Testis (tissue), 3 donors: Measurements from ENCODE around the gene SPRYD4. TPM values are rescaled to one million over a fixed set of nuclear protein-coding genes. Genes with fewer than 3 reads are reported as not detected.
"Not testable (repeated sequence)": the region's sequence is repeated elsewhere in the genome, so short reads cannot be mapped to it uniquely, and the experiment has no call there.

Experiments
- DNase-seq: peaks from one replicate; pipeline ENCODE4 v3.0.0-alpha.2; 2019
- H3K27ac ChIP-seq, 2 donors: fragments of 200-600 bp; sonication (generic); one replicate each; pipeline ENCODE4 v1.5.1; 2019
- H3K27me3 ChIP-seq: fragments of 200-600 bp; sonication (generic); one replicate; pipeline ENCODE4 v1.5.1; 2019
- H3K36me3 ChIP-seq: fragments of 200-600 bp; sonication (generic); one replicate; pipeline ENCODE4 v1.5.1; 2017; ENCODE audit warnings: low read depth; ENCODE audit errors: missing control alignments
- H3K4me1 ChIP-seq: fragments of 200-600 bp; sonication (generic); one replicate; pipeline ENCODE4 v1.5.1; 2019
- H3K4me3 ChIP-seq, 2 donors: fragments of 200-600 bp; sonication (generic); one replicate each; pipeline ENCODE4 v1.5.1; 2017 to 2019
- H3K9me3 ChIP-seq: fragments of 200-600 bp; sonication (generic); one replicate; pipeline ENCODE4 v1.5.1; 2017
- POLR2A ChIP-seq: fragments of 450-650 bp; IDR thresholded peaks from one replicate; pipeline ENCODE4 v1.6.1; 2017; ENCODE audit warnings: antibody characterized with exemption, mild to moderate bottlenecking, moderate library complexity
- WGBS, 2 donors: methylation state at CpG; one replicate each; pipeline ENCODE4 v1.1.5; 2018; 5-methylcytosine and 5-hydroxymethylcytosine counted together
- intact Hi-C: fragments of 100-400 bp; cut with DNase I; formaldehyde crosslinking; loops from one replicate; pipeline ENCODE4 v1.15.1; 2023; ENCODE audit warnings: low total_unique reads
- polyA plus RNA-seq: library from polyadenylated mRNA; stranded (reverse); fragments of 350-450 nt; fragmentation: Illumina TruSeq; extraction: RNeasy Lipid Tissue Mini Kit (QIAGEN cat#74804); gene quantifications from one replicate; pipeline ENCODE4 v1.2.3, GENCODE V29; 2014; ENCODE audit warnings: low read depth, low replicate concordance; ENCODE audit not compliant: insufficient read depth
- total RNA-seq, 2 donors: library from RNA; depleted of rRNA; stranded (reverse); fragments of >200 nt; gene quantifications; one replicate each; pipeline ENCODE4 v1.2.3, GENCODE V29; 2016
- TF ChIP-seq, protein P1 (sequence below), 3 experiments: fragments of 450-650 bp in 2 of 3; fragments of 200-600 bp in 1 of 3; sonication (generic) in 1 of 3; IDR thresholded peaks; one replicate each; pipeline ENCODE4 v1.5.1; 2016 to 2019; ENCODE audit warnings: antibody characterized with exemption in 3 of 3, mild to moderate bottlenecking in 2 of 3, moderate library complexity in 1 of 3

The SPRYD4 gene
- total and polyA plus RNA-seq, 3 donors from 2014 or later = 2.6 to 6.9 (median 6.8) TPM

DNA sequence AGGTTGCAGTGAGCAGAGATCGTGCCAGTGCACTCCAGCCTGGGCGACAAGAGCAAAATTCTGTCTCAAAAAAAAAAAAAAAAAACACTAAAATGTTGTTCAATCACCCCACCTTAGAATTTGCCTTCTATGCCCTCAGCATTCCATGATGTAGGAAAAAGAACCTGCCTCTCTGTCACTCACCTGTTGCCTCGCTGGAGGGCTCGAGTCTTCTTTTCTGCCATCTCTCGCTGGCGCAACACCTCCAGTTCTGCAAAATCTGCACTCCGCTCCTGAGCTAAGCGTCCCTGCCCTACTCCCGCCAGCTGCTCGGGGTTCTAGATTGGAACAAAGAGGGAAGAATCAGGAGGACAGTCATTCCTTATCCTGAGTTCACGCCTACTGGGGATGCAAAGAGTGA, 37.1 kb upstream of the SPRYD4 start:
- DNase-seq = no peak
- Histone ChIP-seq H3K36me3 (no peaks in the 10 kb centered on the region), H3K9me3 (no peaks in the 10 kb centered on the region), H3K4me3 (no peak overlapping the region), H3K27ac (no peak overlapping the region), H3K27me3 (no peaks in the 10 kb centered on the region), H3K4me1 (no peaks in the 10 kb centered on the region)
- TF ChIP-seq, protein P1, sequence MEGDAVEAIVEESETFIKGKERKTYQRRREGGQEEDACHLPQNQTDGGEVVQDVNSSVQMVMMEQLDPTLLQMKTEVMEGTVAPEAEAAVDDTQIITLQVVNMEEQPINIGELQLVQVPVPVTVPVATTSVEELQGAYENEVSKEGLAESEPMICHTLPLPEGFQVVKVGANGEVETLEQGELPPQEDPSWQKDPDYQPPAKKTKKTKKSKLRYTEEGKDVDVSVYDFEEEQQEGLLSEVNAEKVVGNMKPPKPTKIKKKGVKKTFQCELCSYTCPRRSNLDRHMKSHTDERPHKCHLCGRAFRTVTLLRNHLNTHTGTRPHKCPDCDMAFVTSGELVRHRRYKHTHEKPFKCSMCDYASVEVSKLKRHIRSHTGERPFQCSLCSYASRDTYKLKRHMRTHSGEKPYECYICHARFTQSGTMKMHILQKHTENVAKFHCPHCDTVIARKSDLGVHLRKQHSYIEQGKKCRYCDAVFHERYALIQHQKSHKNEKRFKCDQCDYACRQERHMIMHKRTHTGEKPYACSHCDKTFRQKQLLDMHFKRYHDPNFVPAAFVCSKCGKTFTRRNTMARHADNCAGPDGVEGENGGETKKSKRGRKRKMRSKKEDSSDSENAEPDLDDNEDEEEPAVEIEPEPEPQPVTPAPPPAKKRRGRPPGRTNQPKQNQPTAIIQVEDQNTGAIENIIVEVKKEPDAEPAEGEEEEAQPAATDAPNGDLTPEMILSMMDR (IDR thresholded peaks at IDR 0.05) = no peak
- TF ChIP-seq POLR2A = no peak
- intact Hi-C loops = no loop called here
- WGBS, 2 donors = 94 to 97% methylated on average over 11 of the region's 11 CpGs

DNA sequence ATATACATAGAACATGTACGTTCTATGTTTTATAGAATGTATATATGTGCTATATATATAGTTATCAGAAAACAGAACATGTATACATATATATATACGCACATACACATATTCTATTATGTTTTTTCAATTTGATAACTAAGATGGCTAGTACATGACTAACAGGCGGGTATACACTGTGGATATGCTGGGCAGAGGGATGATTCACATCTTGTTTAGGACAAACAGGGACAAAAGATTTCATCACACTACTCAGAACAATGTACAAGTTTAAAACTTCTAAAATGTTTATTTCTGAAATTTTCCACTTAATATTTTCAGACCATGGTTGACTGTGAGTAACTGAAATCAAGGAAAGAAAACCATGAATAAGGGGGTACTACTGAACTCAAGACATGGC, 36.5 kb upstream of the SPRYD4 start:
- Histone ChIP-seq H3K4me3 (no peak overlapping the region), H3K27ac (no peak overlapping the region), H3K4me1 (no peaks in the 10 kb centered on the region), H3K27me3 (no peaks in the 10 kb centered on the region), H3K36me3 (no peaks in the 10 kb centered on the region), H3K9me3 (no peaks in the 10 kb centered on the region)
- intact Hi-C loops = no loop called here
- 90 to 99% methylated on average over 3 of the region's 3 CpGs for WGBS, 2 donors
- TF ChIP-seq, protein P1 (IDR thresholded peaks at IDR 0.05) = no peak
- TF ChIP-seq POLR2A = no peak
- no peak for DNase-seq

DNA sequence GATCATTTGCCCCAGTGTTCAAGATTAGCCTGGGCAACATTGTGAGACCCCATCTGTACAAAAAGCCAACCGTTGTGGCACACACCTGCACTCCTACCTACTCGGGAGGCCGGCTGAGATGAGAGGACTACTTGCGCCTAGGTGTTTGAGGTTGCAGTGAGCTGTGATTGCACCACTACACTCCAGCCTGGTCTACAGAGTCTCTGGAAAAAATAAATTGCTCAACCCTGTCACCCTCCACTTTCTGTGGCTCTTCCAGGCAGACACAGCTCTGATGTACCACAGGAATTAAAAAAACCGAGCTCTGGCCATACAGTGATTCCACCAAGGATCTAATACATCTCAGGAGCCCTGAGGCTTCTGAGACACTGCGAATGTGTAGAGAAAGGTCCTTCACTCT, 33.5 kb upstream of the SPRYD4 start:
- intact Hi-C loops = no loop called here
- DNase-seq = no peak
- Histone ChIP-seq H3K9me3 (no peaks in the 10 kb centered on the region), H3K27ac (no peak overlapping the region), H3K4me3 (no peak overlapping the region), H3K36me3 (no peaks in the 10 kb centered on the region), H3K4me1 (no peaks in the 10 kb centered on the region), H3K27me3 (no peaks in the 10 kb centered on the region)
- 93 to 97% methylated on average over 5 to 6 of the region's 6 CpGs for WGBS, 2 donors
- no peak for TF ChIP-seq POLR2A
- TF ChIP-seq, protein P1 (IDR thresholded peaks at IDR 0.05) = no peak

DNA sequence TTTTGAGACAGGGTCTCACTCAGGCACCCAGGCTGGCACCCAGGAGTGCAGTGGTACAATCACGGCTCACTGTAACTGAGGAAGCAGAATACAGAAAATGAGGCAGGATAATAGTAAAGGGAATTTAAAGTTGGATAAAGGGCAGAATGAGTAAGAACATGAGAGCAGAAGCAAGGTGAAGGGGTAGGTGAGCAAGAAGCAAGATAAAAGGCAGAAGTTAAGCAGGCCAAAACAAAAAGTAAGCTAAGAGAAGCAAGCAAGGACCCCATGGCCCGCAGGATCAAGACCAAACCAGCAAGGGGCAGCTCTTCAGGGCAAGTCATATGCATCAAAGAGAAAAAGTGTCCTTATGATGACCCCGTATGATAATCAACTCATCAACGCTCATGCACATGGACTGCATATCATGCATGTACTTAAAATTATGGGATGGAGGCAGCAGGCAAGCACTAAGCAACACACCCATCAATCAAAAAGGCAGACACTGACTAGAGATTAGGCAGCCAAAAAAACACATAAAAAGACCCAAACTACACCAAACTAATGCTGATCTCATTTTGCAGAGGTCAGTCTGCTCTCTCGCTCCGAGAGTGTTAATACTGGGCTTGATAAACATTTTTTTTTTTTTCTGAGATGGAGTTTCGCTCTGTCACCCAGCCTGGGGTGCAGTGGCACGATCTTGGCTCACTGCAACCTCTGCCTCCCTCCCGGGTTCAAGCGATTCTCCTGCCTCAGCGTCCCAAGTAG, 30.8 kb upstream of the SPRYD4 start:
- WGBS, 2 donors = 81 to 92% methylated on average over 11 of the region's 11 CpGs
- intact Hi-C loops = no loop called here
- Histone ChIP-seq H3K27me3 (no peaks in the 10 kb centered on the region), H3K27ac (no peak overlapping the region), H3K4me3 (no peak overlapping the region), H3K36me3 (no peaks in the 10 kb centered on the region), H3K4me1 (no peaks in the 10 kb centered on the region), H3K9me3 (no peaks in the 10 kb centered on the region)
- TF ChIP-seq, protein P1 (IDR thresholded peaks at IDR 0.05) = no peak
- no peak for TF ChIP-seq POLR2A
- DNase-seq = no peak

DNA sequence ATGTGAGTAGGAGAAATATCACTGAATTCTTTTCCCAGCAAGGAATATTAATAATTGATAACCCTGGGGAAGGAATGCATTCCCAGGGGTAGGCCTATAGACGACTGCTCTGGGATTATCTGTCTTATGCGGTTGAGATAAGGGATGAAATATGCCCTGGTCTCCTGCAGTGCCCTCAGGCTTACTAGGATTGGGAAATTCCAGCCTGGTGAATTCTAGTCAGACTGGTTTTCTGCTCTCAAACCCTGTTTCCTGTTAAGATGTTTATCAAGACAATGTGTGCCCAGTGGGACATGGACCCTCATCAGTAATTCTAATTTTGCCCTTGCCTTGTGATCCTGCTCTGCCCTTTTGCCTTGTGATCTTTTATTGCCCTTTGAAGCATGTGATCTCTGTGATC, 25.2 kb upstream of the SPRYD4 start:
- H3K9me3 ChIP-seq, DNase-seq, H3K27me3 ChIP-seq, H3K36me3 ChIP-seq, H3K27ac ChIP-seq, H3K4me3 ChIP-seq, intact Hi-C loops, H3K4me1 ChIP-seq: not testable (repeated sequence)
- WGBS, 2 donors = 53 to 67% methylated on average over 2 of the region's 2 CpGs
